ENCODE measurements around the gene TEX261.
A peak's percentile ranks its signal among the peaks of the same experiment; 100 is the strongest.
"Not testable (repeated sequence)": the region's sequence is repeated elsewhere in the genome, so short reads cannot be mapped to it uniquely, and the experiment has no call there.

Gene TEX261

GRCh38 chr2:70994699-70995425 is at the start of gene TEX261:
TEX261 (minus strand) TSS chr2:70994873; CDS start chr2:70994757, 116 bp downstream.
- peak; percentile 81 for DNase-seq (ENCODE audit: low read depth)

GRCh38 chr2:71043531-71044407 is 49.1 kb upstream of the TEX261 start:
- DNase-seq (ENCODE audit: low read depth) = no peak

GRCh38 chr2:71042287-71042686 is 47.6 kb upstream of the TEX261 start:
- DNase-seq (ENCODE audit: low read depth) = no peak

- DNase-seq (ENCODE audit: low read depth) = not testable (repeated sequence)
Measured at GRCh38 chr2:71036296-71036695, 41.6 kb upstream of the TEX261 start.

- peak; percentile 76 for DNase-seq (ENCODE audit: low read depth)
Measured at GRCh38 chr2:71023553-71024243, 29.0 kb upstream of the TEX261 start.

- DNase-seq (ENCODE audit: low read depth) = not testable (repeated sequence)
Measured at GRCh38 chr2:71021394-71021793, 26.7 kb upstream of the TEX261 start.

GRCh38 chr2:71019989-71020388 is 25.3 kb upstream of the TEX261 start:
- DNase-seq (ENCODE audit: low read depth) = not testable (repeated sequence)

- no peak for DNase-seq (ENCODE audit: low read depth)
Measured at GRCh38 chr2:71018625-71019024, 24.0 kb upstream of the TEX261 start.

- DNase-seq (ENCODE audit: low read depth) = not testable (repeated sequence)
Measured at GRCh38 chr2:71011786-71012185, 17.1 kb upstream of the TEX261 start.

GRCh38 chr2:71008342-71008741 is 13.7 kb upstream of the TEX261 start:
- no peak for DNase-seq (ENCODE audit: low read depth)

- DNase-seq (ENCODE audit: low read depth) = no peak
Measured at GRCh38 chr2:71006955-71007799, 12.5 kb upstream of the TEX261 start.

GRCh38 chr2:71006323-71006722 is 11.7 kb upstream of the TEX261 start:
- DNase-seq (ENCODE audit: low read depth) = no peak

- DNase-seq (ENCODE audit: low read depth) = no peak
Measured at GRCh38 chr2:71005271-71006202, 10.9 kb upstream of the TEX261 start.

- no peak for DNase-seq (ENCODE audit: low read depth)
Measured at GRCh38 chr2:71004857-71005256, 10.2 kb upstream of the TEX261 start.

- DNase-seq (ENCODE audit: low read depth) = no peak
Measured at GRCh38 chr2:71003966-71004755, 9.5 kb upstream of the TEX261 start.

GRCh38 chr2:71003396-71003795 is 8.7 kb upstream of the TEX261 start:
- DNase-seq (ENCODE audit: low read depth) = no peak

GRCh38 chr2:71001981-71002570 is 7.4 kb upstream of the TEX261 start:
- DNase-seq (ENCODE audit: low read depth) = no peak

GRCh38 chr2:71001592-71001927 is 6.9 kb upstream of the TEX261 start:
- no peak for DNase-seq (ENCODE audit: low read depth)
